K562 (cell line): ENCODE measurements around the gene USP20. TPM values are rescaled to one million over a fixed set of nuclear protein-coding genes. Genes with fewer than 3 reads are reported as not detected.

ENCODE experiments used
- ATAC-seq: fragments of 200-7000 bp; cut with Tn5 transposase; 3 replicates; pipeline ENCODE4 v1.9.1; 2020; ENCODE audit warnings: moderate library complexity
- BruUV-seq: library from RNA; stranded (reverse); fragments of 400-500 nt; replicated peaks from 2 replicates; lab custom pipeline; 2021; lab: Mats Ljungman, UMichigan
- CTCF ChIA-PET: fragments of 300-600 bp; formaldehyde crosslinking; extraction: SDS; loops from one replicate; lab custom pipeline; 2021; ENCODE audit warnings: low intra/inter-chr PET ratio; lab: Yijun Ruan, JAX
- POLR2A ChIA-PET: fragments of 300-600, 350-650 bp; sonication (Branson Sonifier 250); formaldehyde crosslinking; extraction: SDS; loops from one replicate; lab custom pipeline; 2021; ENCODE audit warnings: antibody characterized with exemption, inconsistent platforms; lab: Yijun Ruan, JAX
- DNase-seq, 4 experiments: peaks; one replicate each; pipeline versions ENCODE4 v3.0.0 to v3.0.0-alpha.2; 2011 to 2018; ENCODE audit warnings: low spot score in 3 of 4, mixed read lengths in 3 of 4; ENCODE audit errors: extremely low read depth in 1 of 4
- FAIRE-seq: peaks from 2 replicates; lab custom pipeline; 2011; peaks lifted over from hg19 to GRCh38; lab: Jason Lieb, UNC
- H2AFZ ChIP-seq: 2 replicates; pipeline ENCODE4 v1.6.0; 2011; ENCODE audit warnings: low read depth, low read length, control low read depth, inconsistent platforms
- H3K27ac ChIP-seq: fragments of 200-600 bp; 3 replicates; pipeline ENCODE4 v1.8.0; 2011; ENCODE audit warnings: low read depth, mild to moderate bottlenecking, control low read depth, inconsistent platforms, low read length, moderate library complexity, mixed read lengths; ENCODE audit errors: extremely low read depth
- H3K27me3 ChIP-seq, 2 experiments: fragments of 300-600 bp in 1 of 2; 2 replicates in 1 of 2; 3 replicates in 1 of 2; pipeline versions ENCODE4 v1.6.0 to v1.8.0; 2011; ENCODE audit warnings: inconsistent platforms in 2 of 2, low read length in 2 of 2, mild to moderate bottlenecking in 1 of 2, mixed read lengths in 1 of 2, moderate library complexity in 1 of 2; ENCODE audit not compliant: control insufficient read depth in 2 of 2, insufficient read depth in 2 of 2
- H3K36me3 ChIP-seq: fragments of 300-600 bp; 3 replicates; pipeline ENCODE4 v1.8.0; 2011; ENCODE audit warnings: mild to moderate bottlenecking, low read length, inconsistent platforms; ENCODE audit not compliant: control insufficient read depth, insufficient read depth
- H3K4me1 ChIP-seq, 2 experiments: fragments of 200-600 bp in 1 of 2; replicated peaks in 1 of 2; 2 replicates in 1 of 2; 3 replicates in 1 of 2; pipeline versions ENCODE4 v1.5.1 to v1.8.0; 2011; ENCODE audit warnings: inconsistent platforms in 2 of 2, low read length in 2 of 2, mild to moderate bottlenecking in 1 of 2, mixed read lengths in 1 of 2, moderate library complexity in 1 of 2; ENCODE audit not compliant: control insufficient read depth in 2 of 2, insufficient read depth in 2 of 2
- H3K4me2 ChIP-seq: 2 replicates; pipeline ENCODE4 v1.6.1; 2011; ENCODE audit warnings: low read length, control low read depth, inconsistent platforms, mixed read lengths; ENCODE audit not compliant: insufficient read depth
- H3K4me3 ChIP-seq: fragments of 200-600 bp; sonication (generic), shearing (Covaris generic); 2 replicates; pipeline ENCODE4 v1.5.1; 2016; ENCODE audit warnings: control low read depth, inconsistent platforms
- H3K79me2 ChIP-seq: fragments of 200-600 bp; 3 replicates; pipeline ENCODE4 v1.8.0; 2011; ENCODE audit warnings: low read length, inconsistent platforms; ENCODE audit not compliant: control insufficient read depth, insufficient read depth
- H3K9ac ChIP-seq, 2 experiments: 2 replicates each; pipeline versions ENCODE4 v1.6.0 to v1.6.1; 2011; ENCODE audit warnings: low read depth in 2 of 2, low read length in 2 of 2, control low read depth in 1 of 2, inconsistent platforms in 1 of 2, mild to moderate bottlenecking in 1 of 2, mixed read lengths in 1 of 2; ENCODE audit not compliant: insufficient read depth in 1 of 2
- H3K9me1 ChIP-seq: one replicate; pipeline ENCODE4 v1.6.0; 2011; ENCODE audit warnings: inconsistent platforms, mild to moderate bottlenecking, low read length, moderate library complexity; ENCODE audit not compliant: control insufficient read depth, insufficient read depth
- H3K9me3 ChIP-seq: replicated peaks from 2 replicates; pipeline ENCODE4 v1.5.1; 2011; ENCODE audit warnings: low read depth, low read length, inconsistent platforms; ENCODE audit not compliant: control insufficient read depth, insufficient read depth
- H4K20me1 ChIP-seq: replicated peaks from 2 replicates; pipeline ENCODE4 v1.6.1; 2011; ENCODE audit warnings: low read length, inconsistent platforms, mixed read lengths; ENCODE audit not compliant: control insufficient read depth, insufficient read depth
- C11orf30 ChIP-seq: fragments of 450-650 bp; IDR thresholded peaks from 2 replicates; pipeline ENCODE4 v1.6.1; 2016; ENCODE audit warnings: low read depth, mild to moderate bottlenecking
- HDAC1 ChIP-seq, 2 experiments: fragments of 450-650 bp; IDR thresholded peaks; 2 replicates each; pipeline ENCODE4 v1.6.1; 2016 to 2017; ENCODE audit warnings: inconsistent platforms in 1 of 2, mild to moderate bottlenecking in 1 of 2, moderate library complexity in 1 of 2
- HMG20A ChIP-seq: fragments of 450-650 bp; formaldehyde crosslinking; conservative IDR thresholded peaks from 2 replicates; pipeline ENCODE4 v1.4.0; 2020; ENCODE audit warnings: mild to moderate bottlenecking, mixed read lengths
- KLF1 ChIP-seq: fragments of 450-650 bp; IDR thresholded peaks from 2 replicates; pipeline ENCODE4 v1.6.1; 2016; ENCODE audit warnings: missing genetic modification characterization, missing compliant biosample characterization
- NEUROD1 ChIP-seq: fragments of 150-350 bp; IDR thresholded peaks from 2 replicates; pipeline ENCODE4 v1.6.1; 2014; ENCODE audit warnings: borderline replicate concordance, low read length, low read depth; ENCODE audit not compliant: partially characterized antibody
- NFE2 ChIP-seq: IDR thresholded peaks from 2 replicates; pipeline ENCODE4 v1.6.1; 2014; ENCODE audit warnings: antibody characterized with exemption, low read depth
- NR2C2 ChIP-seq, 2 experiments: fragments of 200-800 bp in 1 of 2; sonication (Bioruptor generic) in 1 of 2; sonication (generic) in 1 of 2; formaldehyde crosslinking in 1 of 2; IDR thresholded peaks; 2 replicates each; pipeline versions ENCODE4 v1.6.1 to v1.8.0; 2016 to 2022; ENCODE audit warnings: mild to moderate bottlenecking in 1 of 2, missing compliant biosample characterization in 1 of 2, missing genetic modification characterization in 1 of 2, missing genetic modification reagents in 1 of 2
- OTX1 ChIP-seq: fragments of 450-650 bp; formaldehyde crosslinking; IDR thresholded peaks from 2 replicates; pipeline ENCODE4 v1.4.0; 2022; ENCODE audit warnings: mild to moderate bottlenecking
- RBM34 ChIP-seq: fragments of 200-400 bp; formaldehyde crosslinking; IDR thresholded peaks from 2 replicates; pipeline ENCODE4 v1.6.1; 2018; ENCODE audit warnings: low read length, borderline replicate concordance; ENCODE audit not compliant: insufficient read depth
- SNRNP70 ChIP-seq: fragments of 200-400 bp; formaldehyde crosslinking; optimal IDR thresholded peaks from 2 replicates; pipeline ENCODE3; 2017; ENCODE audit warnings: low read depth, low read length
- TAF1 ChIP-seq: IDR thresholded peaks from 2 replicates; pipeline ENCODE4 v1.6.1; 2011; ENCODE audit warnings: mild to moderate bottlenecking, low read length, moderate library complexity; ENCODE audit not compliant: insufficient read depth, control insufficient read depth, severe bottlenecking; ENCODE audit errors: extremely low read depth
- TAF9B ChIP-seq: fragments of 450-650 bp; IDR thresholded peaks from 2 replicates; pipeline ENCODE4 v1.6.1; 2018; ENCODE audit warnings: mild to moderate bottlenecking; ENCODE audit not compliant: partially characterized antibody
- TRIM28 ChIP-seq: fragments of 450-650 bp; IDR thresholded peaks from 2 replicates; pipeline ENCODE4 v1.6.1; 2017
- ZBTB17 ChIP-seq: fragments of 450-650 bp; formaldehyde crosslinking; IDR thresholded peaks from 2 replicates; pipeline ENCODE4 v1.4.0; 2020; ENCODE audit warnings: mild to moderate bottlenecking
- ZKSCAN1 ChIP-seq: fragments of 150-350 bp; IDR thresholded peaks from 2 replicates; pipeline ENCODE4 v1.6.1; 2016; ENCODE audit warnings: low read depth, low read length
- ZNF584 ChIP-seq: fragments of 200-800 bp; sonication (Bioruptor generic); IDR thresholded peaks from 2 replicates; pipeline ENCODE4 v1.6.1; 2016; ENCODE audit warnings: low read depth, mild to moderate bottlenecking, missing genetic modification characterization, missing compliant biosample characterization
- WGBS: fragments of 100-300 bp; shearing (Covaris generic); methylation state at CpG from one replicate; pipeline ENCODE4 v1.1.6; 2016; ENCODE audit warnings: low coverage, mixed read lengths; ENCODE audit not compliant: insufficient coverage; ENCODE audit errors: missing lambda C conversion rate; 5-methylcytosine and 5-hydroxymethylcytosine counted together
- in situ Hi-C: fragments of 300-500 bp; cut with MboI; formaldehyde crosslinking; loops from 4 replicates; pipeline ENCODE4 v1.15.0; 2018; ENCODE audit warnings: inconsistent platforms, mixed read lengths
- intact Hi-C: fragments of 100-400 bp; cut with micrococcal nuclease; formaldehyde crosslinking; loops from 2 replicates; pipeline ENCODE4 v1.14.2; 2022
- polyA plus RNA-seq, 8 experiments: library from polyadenylated mRNA; depleted of rRNA in 4 of 8; stranded (reverse) in 5 of 8; unstranded in 3 of 8; fragments of >200 nt; fragmentation: Nextera tagmentation in 2 of 8; fragmentation: Illumina TruSeq in 1 of 8; extraction: Ambion mirVana in 2 of 8; extraction: Trizol in 1 of 8; gene quantifications; 2 replicates each; pipeline versions ENCODE4 v1.2.1 to v1.2.3, GENCODE V29; 2011 to 2014; ENCODE audit warnings: inconsistent platforms in 1 of 8, missing spikeins in 1 of 8
- total RNA-seq, 7 experiments: library from RNA; depleted of rRNA in 6 of 7; stranded (reverse); fragments of >200 nt in 6 of 7; fragmentation: Illumina TruSeq in 2 of 7; extraction: Trizol in 2 of 7; gene quantifications; 2 replicates each; pipeline versions ENCODE4 v1.2.1 to v1.2.3, GENCODE V29; 2011 to 2021; ENCODE audit warnings: low replicate concordance in 1 of 7
- TF ChIP-seq, protein P1 (sequence below), 2 experiments: IDR thresholded peaks; 2 replicates each; pipeline ENCODE4 v1.6.1; 2012; ENCODE audit warnings: improper control_type of control experiment in 2 of 2, low read depth in 2 of 2, low read length in 2 of 2, borderline replicate concordance in 1 of 2

USP20 gene
- total and polyA plus RNA-seq, 9 of the 15 experiments (the other 6 are each of a cell fraction or from before 2014, with no cell fraction given) = 1.9 to 136 (median 49.1) TPM

DNA sequence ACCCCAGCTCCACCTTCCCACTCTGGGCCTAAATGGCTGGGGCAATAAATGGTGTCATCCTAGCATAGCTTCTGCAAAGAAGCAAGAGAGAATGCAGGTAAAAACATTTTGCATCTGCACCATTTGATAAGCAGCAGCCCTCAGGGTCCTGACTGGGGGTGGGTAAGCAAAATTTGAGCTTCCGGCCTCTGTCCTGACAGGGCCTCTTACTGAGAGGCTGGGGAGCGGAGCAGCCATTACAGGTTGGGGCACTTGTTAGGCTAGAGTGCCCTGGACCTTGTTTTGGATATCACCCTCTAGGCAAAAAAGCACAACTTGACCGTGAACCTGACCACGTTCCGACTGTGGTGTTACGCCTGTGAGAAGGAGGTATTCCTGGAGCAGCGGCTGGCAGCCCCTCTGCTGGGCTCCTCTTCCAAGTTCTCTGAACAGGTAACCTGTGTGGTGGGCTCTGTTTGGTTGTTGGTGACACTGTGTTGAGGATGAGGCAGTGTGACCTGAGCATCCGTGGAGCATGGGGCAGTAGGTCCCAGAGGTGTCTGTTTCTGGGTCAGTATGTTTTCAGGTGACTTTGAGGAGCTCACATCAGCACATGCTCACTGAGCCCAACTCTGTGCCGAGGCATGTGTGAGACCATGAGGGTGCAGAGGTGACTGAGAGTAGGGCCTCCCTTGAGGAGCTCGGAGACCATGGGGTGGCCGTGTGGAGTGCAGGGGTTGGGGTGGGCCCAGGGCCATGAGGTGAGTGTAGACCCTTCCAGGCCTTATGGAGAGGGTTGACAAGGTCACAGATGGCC, 23.1 kb downstream of the USP20 start (continued):
- TF ChIP-seq RBM34 = no peak
- no peak for TF ChIP-seq C11orf30
- no peak for TF ChIP-seq TRIM28
- no peak for TF ChIP-seq ZBTB17
- peak; percentile 49 for TF ChIP-seq TAF1
- TF ChIP-seq HMG20A (CRISPR knock-in tag) = no peak

DNA sequence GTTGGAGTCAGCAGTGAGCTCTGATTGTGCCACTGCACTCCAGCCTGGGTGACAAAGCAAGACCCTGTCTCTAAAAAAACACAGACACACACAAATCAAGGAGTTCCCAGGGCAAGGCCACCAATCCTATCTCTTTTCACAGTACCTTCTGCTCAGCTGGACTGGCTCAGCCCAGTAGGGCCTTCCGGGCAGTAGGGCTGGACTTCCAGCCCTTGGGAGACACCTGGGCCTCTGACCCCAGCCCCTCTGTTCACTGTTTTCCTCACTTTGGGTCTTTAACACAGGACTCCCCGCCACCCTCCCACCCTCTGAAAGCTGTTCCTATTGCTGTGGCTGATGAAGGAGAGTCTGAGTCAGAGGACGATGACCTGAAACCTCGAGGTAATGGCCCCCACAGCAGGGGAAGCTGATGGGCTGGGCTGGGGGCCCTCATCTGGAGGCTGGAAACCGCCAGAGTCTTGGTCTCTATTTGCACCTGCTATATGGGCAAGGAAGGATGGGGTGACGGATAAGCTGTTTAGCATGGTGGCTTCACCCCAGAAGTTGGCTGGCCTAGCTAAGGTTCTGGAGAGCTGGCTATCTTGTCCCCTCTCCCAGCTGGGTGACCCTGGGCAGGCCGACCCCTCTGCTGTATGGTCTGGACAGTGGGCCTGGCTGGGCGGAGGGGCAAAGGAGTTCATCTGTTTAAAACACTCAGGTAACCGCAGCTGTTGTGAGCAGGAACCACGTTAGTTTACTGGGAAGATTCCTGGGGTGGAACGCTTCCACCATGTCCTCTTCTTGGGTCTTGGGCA, 25.6 kb downstream of the USP20 start:
- Histone ChIP-seq H2AFZ (no peak overlapping the region), H3K4me1 (peaks cover 77 to 78% of the 10 kb centered on the region in 2 experiments), H3K9me1 (peaks cover 4% of the 10 kb centered on the region), H4K20me1 (no peaks in the 10 kb centered on the region), H3K36me3 (peaks cover 82% of the 10 kb centered on the region), H3K27ac (peak overlapping the region; percentile 93), H3K4me3 (no peak overlapping the region), H3K27me3 (no peaks in the 10 kb centered on the region), H3K9me3 (no peaks in the 10 kb centered on the region), H3K9ac (peak overlapping the region; percentile 11 to 71; a peak in 2 of 4 replicates), H3K4me2 (peak overlapping the region; percentile 8; the same call in 1 of the 2 replicates), H3K79me2 (peaks cover 52% of the 10 kb centered on the region)
- no TSS peak for BruUV-seq
- no peak for ATAC-seq
- no peak for FAIRE-seq
- intact Hi-C loops = no loop called here
- WGBS = 51% methylated on average over 11 of the region's 11 CpGs
- in situ Hi-C loops = no loop called here
- CTCF ChIA-PET = interaction anchor here (0.6 kb wide), 1 partner anchor 192 kb away, joined by 4 read pairs; no protein-coding TSS in a partner anchor
- POLR2A ChIA-PET = interaction anchor here (0.7 to 9.4 kb wide), 13 partner anchors 9 to 750 kb away, joined by 3 to 91 read pairs (median 4); no protein-coding TSS in a partner anchor
- peak in 1 of 4 experiments; percentile 67 for DNase-seq
- TF ChIP-seq, protein P1, sequence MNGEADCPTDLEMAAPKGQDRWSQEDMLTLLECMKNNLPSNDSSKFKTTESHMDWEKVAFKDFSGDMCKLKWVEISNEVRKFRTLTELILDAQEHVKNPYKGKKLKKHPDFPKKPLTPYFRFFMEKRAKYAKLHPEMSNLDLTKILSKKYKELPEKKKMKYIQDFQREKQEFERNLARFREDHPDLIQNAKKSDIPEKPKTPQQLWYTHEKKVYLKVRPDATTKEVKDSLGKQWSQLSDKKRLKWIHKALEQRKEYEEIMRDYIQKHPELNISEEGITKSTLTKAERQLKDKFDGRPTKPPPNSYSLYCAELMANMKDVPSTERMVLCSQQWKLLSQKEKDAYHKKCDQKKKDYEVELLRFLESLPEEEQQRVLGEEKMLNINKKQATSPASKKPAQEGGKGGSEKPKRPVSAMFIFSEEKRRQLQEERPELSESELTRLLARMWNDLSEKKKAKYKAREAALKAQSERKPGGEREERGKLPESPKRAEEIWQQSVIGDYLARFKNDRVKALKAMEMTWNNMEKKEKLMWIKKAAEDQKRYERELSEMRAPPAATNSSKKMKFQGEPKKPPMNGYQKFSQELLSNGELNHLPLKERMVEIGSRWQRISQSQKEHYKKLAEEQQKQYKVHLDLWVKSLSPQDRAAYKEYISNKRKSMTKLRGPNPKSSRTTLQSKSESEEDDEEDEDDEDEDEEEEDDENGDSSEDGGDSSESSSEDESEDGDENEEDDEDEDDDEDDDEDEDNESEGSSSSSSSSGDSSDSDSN (IDR thresholded peaks at IDR 0.05; ENCODE audit: borderline replicate concordance in 1 of 2, low read depth in 2 of 2, low read length in 2 of 2) = no peak
- TF ChIP-seq ZNF584 (no peak), NFE2 (0 out of 2 replicates have a peak, but pooled peaks have one; percentile 13), TAF9B (no peak), SNRNP70 (peak; percentile 43), OTX1 (no peak), NR2C2 (CRISPR knock-in tag; IDR thresholded peaks at IDR 0.05) (no peak), NR2C2 (tag; IDR thresholded peaks at IDR 0.05) (peak; percentile 22; the same call in 1 of the 2 replicates), KLF1 (no peak), NEUROD1 (peak; percentile 21), HDAC1 (IDR thresholded peaks at IDR 0.05) (0 out of 4 replicates have a peak, but pooled peaks of 1 of the 2 experiments have one; percentile 29), ZKSCAN1 (peak; percentile 61; the same call in 1 of the 2 replicates)
